SU-DHL-6 (cell line): ENCODE data around the gene KCNN2.

Experiments used
- H2AFZ ChIP-seq: fragments of 200-600 bp; sonication (generic); 2 replicates; pipeline ENCODE4 v1.6.1; 2014; ENCODE audit warnings: low read depth, mild to moderate bottlenecking, moderate library complexity, mixed read lengths, antibody characterized with exemption, low read length; ENCODE audit not compliant: severe bottlenecking
- H3F3A ChIP-seq: fragments of 200-600 bp; shearing (Covaris generic); 2 replicates; pipeline ENCODE4 v1.6.0; 2016; ENCODE audit warnings: antibody characterized with exemption, mild to moderate bottlenecking; ENCODE audit not compliant: insufficient read depth
- H3K27ac ChIP-seq: fragments of 200-600 bp; sonication (generic); 2 replicates; pipeline ENCODE4 v1.5.1; 2016; ENCODE audit warnings: low read depth, mild to moderate bottlenecking, low read length, moderate library complexity, mixed read lengths
- H3K27me3 ChIP-seq: fragments of 200-600 bp; sonication (generic), shearing (Covaris generic); 2 replicates; pipeline ENCODE4 v1.6.0; 2014; ENCODE audit warnings: mild to moderate bottlenecking, low read length
- H3K36me3 ChIP-seq: fragments of 200-600 bp; sonication (generic); 2 replicates; pipeline ENCODE4 v1.6.1; 2014; ENCODE audit warnings: mild to moderate bottlenecking, low read length, mixed read lengths
- H3K4me2 ChIP-seq: fragments of 300-600, 200-600 bp; shearing (Covaris generic), sonication (generic); 2 replicates; pipeline ENCODE4 v1.6.0; 2014; ENCODE audit warnings: low read length, low read depth, mild to moderate bottlenecking; ENCODE audit not compliant: poor library complexity, severe bottlenecking
- H3K4me3 ChIP-seq: fragments of 200-600 bp; sonication (generic); 2 replicates; pipeline ENCODE4 v1.5.1; 2014; ENCODE audit warnings: antibody characterized with exemption, low read length, mild to moderate bottlenecking, mixed read lengths; ENCODE audit not compliant: insufficient read depth, poor library complexity, severe bottlenecking
- H3K79me2 ChIP-seq: fragments of 200-600 bp; sonication (generic); 2 replicates; pipeline ENCODE4 v1.6.1; 2014; ENCODE audit warnings: mild to moderate bottlenecking, low read length, moderate library complexity; ENCODE audit not compliant: insufficient read depth
- H3K9ac ChIP-seq: fragments of 200-600 bp; sonication (generic); 2 replicates; pipeline ENCODE4 v1.7.0; 2014; ENCODE audit warnings: mild to moderate bottlenecking, low read length
- H3K9me2 ChIP-seq: fragments of 200-600 bp; sonication (generic); replicated peaks from 2 replicates; pipeline ENCODE4 v1.6.1; 2014; ENCODE audit warnings: low read length; ENCODE audit not compliant: insufficient read depth
- H3K9me3 ChIP-seq: fragments of 200-600 bp; sonication (generic); 2 replicates; pipeline ENCODE4 v1.6.1; 2014; ENCODE audit warnings: low read length, mixed read lengths; ENCODE audit not compliant: insufficient read depth
- H4K20me1 ChIP-seq: fragments of 200-600 bp; sonication (generic); 2 replicates; pipeline ENCODE4 v1.6.1; 2014; ENCODE audit warnings: low read depth, mild to moderate bottlenecking, antibody characterized with exemption, low read length, moderate library complexity, mixed read lengths
- EZH2phosphoT487 ChIP-seq: fragments of 200-600 bp; sonication (generic), shearing (Covaris generic); conservative IDR thresholded peaks from 2 replicates; pipeline ENCODE4 v1.6.1; 2018; ENCODE audit warnings: mild to moderate bottlenecking, antibody characterized with exemption, low read length, moderate library complexity, mixed read lengths
- TF ChIP-seq, protein P1 (sequence below): fragments of 200-600 bp; sonication (generic); IDR thresholded peaks from one replicate; pipeline ENCODE4 v1.5.1; 2017; ENCODE audit warnings: antibody characterized with exemption, mild to moderate bottlenecking, low read length, moderate library complexity; ENCODE audit not compliant: insufficient read depth, poor library complexity, severe bottlenecking

KCNN2 gene

DNA sequence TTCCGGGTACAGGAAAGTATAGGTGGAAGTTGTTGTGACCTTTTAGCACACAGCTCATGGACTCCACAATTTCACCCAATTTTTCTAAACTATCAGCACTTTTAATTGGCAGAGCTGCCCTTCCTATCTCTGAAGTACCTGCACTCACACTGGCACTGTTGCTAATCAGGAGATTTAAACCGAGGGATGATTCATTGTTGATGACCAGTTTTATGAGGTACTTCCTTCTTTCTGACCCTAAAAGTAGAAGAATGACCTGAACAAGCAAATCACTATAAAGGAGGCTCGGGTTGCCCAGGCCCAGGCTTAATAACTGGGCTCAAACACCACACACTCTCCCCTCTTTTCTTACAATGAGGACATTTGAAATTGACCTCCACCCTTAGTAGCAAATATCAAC, 105.9 kb downstream of the KCNN2 start:
- no peak overlapping the region for H2AFZ ChIP-seq
- no peaks in the 10 kb centered on the region for H3K9me3 ChIP-seq
- H3K9ac ChIP-seq, result no peak overlapping the region
- H3K27ac ChIP-seq, result no peak overlapping the region
- H3K9me2 ChIP-seq, result no peaks in the 10 kb centered on the region
- no peaks in the 10 kb centered on the region for H3F3A ChIP-seq
- H3K27me3 ChIP-seq, result no peaks in the 10 kb centered on the region
- H4K20me1 ChIP-seq, result no peaks in the 10 kb centered on the region
- no peak overlapping the region for H3K4me3 ChIP-seq
- H3K36me3 ChIP-seq, result no peaks in the 10 kb centered on the region
- H3K79me2 ChIP-seq, result no peaks in the 10 kb centered on the region
- H3K4me2 ChIP-seq, result no peak overlapping the region
- TF ChIP-seq, protein P1, sequence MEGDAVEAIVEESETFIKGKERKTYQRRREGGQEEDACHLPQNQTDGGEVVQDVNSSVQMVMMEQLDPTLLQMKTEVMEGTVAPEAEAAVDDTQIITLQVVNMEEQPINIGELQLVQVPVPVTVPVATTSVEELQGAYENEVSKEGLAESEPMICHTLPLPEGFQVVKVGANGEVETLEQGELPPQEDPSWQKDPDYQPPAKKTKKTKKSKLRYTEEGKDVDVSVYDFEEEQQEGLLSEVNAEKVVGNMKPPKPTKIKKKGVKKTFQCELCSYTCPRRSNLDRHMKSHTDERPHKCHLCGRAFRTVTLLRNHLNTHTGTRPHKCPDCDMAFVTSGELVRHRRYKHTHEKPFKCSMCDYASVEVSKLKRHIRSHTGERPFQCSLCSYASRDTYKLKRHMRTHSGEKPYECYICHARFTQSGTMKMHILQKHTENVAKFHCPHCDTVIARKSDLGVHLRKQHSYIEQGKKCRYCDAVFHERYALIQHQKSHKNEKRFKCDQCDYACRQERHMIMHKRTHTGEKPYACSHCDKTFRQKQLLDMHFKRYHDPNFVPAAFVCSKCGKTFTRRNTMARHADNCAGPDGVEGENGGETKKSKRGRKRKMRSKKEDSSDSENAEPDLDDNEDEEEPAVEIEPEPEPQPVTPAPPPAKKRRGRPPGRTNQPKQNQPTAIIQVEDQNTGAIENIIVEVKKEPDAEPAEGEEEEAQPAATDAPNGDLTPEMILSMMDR, result no peak
- no peak for TF ChIP-seq EZH2phosphoT487

DNA sequence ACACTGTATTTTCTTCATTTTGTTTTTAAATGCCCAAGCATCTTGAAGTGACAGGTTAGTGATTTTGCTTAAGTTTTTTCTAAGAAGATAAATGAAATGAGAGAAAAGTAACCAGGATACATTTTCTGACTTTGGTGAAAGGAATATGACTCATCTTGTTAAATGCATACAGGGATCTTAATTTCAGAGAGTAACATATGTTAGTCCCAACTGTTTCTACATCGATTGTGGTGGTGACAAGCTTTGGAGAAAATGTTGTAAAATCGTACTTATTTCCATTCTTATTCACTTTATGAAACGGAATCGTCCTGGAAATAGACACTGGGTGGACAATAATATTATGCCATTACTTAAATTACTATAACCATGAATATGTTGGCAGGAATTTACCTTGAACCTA, 107.5 kb downstream of the KCNN2 start:
- Histone ChIP-seq H3K9ac (no peak overlapping the region), H3K27me3 (no peaks in the 10 kb centered on the region), H3K27ac (no peak overlapping the region), H3K9me2 (no peaks in the 10 kb centered on the region), H3K79me2 (no peaks in the 10 kb centered on the region), H3F3A (no peaks in the 10 kb centered on the region), H3K36me3 (no peaks in the 10 kb centered on the region), H3K9me3 (no peaks in the 10 kb centered on the region), H3K4me3 (no peak overlapping the region), H3K4me2 (no peak overlapping the region), H2AFZ (no peak overlapping the region), H4K20me1 (no peaks in the 10 kb centered on the region)
- TF ChIP-seq, protein P1, result no peak

DNA sequence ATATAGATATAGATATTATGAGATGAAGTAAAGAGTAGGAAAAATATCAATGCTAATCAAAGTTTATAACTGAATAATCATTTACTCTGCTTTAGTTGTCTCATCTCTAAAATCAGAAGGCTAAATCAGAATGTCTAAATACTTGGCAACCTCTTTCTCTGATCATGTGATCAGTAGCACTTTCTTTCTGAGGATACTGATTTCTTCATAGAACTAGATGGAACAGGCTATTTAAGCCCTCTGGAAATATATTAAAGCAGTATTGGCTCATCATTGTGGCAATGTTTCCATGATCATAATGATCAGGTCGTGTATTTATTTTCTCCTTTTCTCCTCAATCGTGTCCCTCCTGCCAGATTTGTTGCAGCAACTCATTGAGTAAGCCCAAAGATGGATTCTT, 109.7 kb downstream of the KCNN2 start:
- TF ChIP-seq EZH2phosphoT487, result no peak
- TF ChIP-seq, protein P1, result no peak
- Histone ChIP-seq H3K9me3 (no peaks in the 10 kb centered on the region), H2AFZ (no peak overlapping the region), H3K27ac (no peak overlapping the region), H3K4me2 (no peak overlapping the region), H3K27me3 (no peaks in the 10 kb centered on the region), H3F3A (no peaks in the 10 kb centered on the region), H3K36me3 (no peaks in the 10 kb centered on the region), H3K79me2 (no peaks in the 10 kb centered on the region), H3K9me2 (no peaks in the 10 kb centered on the region), H4K20me1 (no peaks in the 10 kb centered on the region), H3K9ac (no peak overlapping the region), H3K4me3 (no peak overlapping the region)

DNA sequence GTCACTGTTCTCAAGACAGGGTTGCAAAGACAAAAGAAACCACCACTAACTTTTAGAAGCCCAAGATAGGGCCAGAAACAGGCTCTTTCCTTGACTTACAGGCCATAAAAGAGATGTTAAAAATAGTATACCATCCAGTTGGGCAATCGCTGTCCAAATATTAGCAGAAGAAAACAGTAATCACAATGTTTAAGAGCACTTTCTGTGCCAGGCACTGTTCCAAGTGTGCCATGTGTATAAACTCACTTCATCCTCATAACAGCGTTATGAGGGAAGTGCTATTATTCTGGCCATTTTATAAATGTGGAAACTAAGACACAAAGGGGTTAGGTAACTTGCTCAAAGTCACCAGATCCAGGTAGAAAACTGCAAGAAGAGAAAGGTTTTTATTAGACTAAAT, 111.7 kb downstream of the KCNN2 start:
- no peaks in the 10 kb centered on the region for H3K36me3 ChIP-seq
- no peak overlapping the region for H3K9ac ChIP-seq
- no peak overlapping the region for H3K27ac ChIP-seq

More for the DNA sequence above, 111.7 kb downstream of the KCNN2 start:
- TF ChIP-seq, protein P1, result no peak
- no peak for TF ChIP-seq EZH2phosphoT487
- H3K79me2 ChIP-seq, result no peaks in the 10 kb centered on the region
- H3K4me2 ChIP-seq, result no peak overlapping the region
- no peaks in the 10 kb centered on the region for H4K20me1 ChIP-seq
- H3K9me2 ChIP-seq, result no peaks in the 10 kb centered on the region
- no peak overlapping the region for H3K4me3 ChIP-seq
- H3K27me3 ChIP-seq, result no peaks in the 10 kb centered on the region
- no peaks in the 10 kb centered on the region for H3K9me3 ChIP-seq
- no peak overlapping the region for H2AFZ ChIP-seq
- no peaks in the 10 kb centered on the region for H3F3A ChIP-seq
